Activated naive CD8-positive, alpha-beta T cell treated with anti-CD3 and anti-CD28 coated beads, Interleukin-2, amount 50 U/mL, for 24 hours (primary cell): ENCODE measurements around the gene SH3RF1.
"Not testable (repeated sequence)": the region's sequence is repeated elsewhere in the genome, so short reads cannot be mapped to it uniquely, and the experiment has no call there.

Experiments
- ATAC-seq: fragments of 150-1000 bp; cut with Tn5 transposase; one replicate; pipeline ENCODE4 v1.10.0; 2021
- DNase-seq: peaks from one replicate; pipeline ENCODE4 v3.0.0; 2021
- H3K27ac Mint-ChIP-seq: one replicate; pipeline ENCODE4 v1.8.0; 2021; ENCODE audit warnings: mild to moderate bottlenecking, mixed read lengths
- H3K27me3 Mint-ChIP-seq: one replicate; pipeline ENCODE4 v1.8.0; 2021; ENCODE audit warnings: mixed read lengths
- H3K36me3 Mint-ChIP-seq: one replicate; pipeline ENCODE4 v1.8.0; 2021; ENCODE audit warnings: low read depth, mixed read lengths
- H3K4me1 Mint-ChIP-seq: one replicate; pipeline ENCODE4 v1.8.0; 2021; ENCODE audit warnings: mixed read lengths
- H3K4me3 Mint-ChIP-seq: one replicate; pipeline ENCODE4 v1.8.0; 2021; ENCODE audit warnings: mild to moderate bottlenecking, moderate library complexity, mixed read lengths
- H3K9me3 Mint-ChIP-seq: one replicate; pipeline ENCODE4 v1.8.0; 2021; ENCODE audit warnings: mixed read lengths

SH3RF1 gene

GRCh38 chr4:169197206-169197605 lies 73.5 kb downstream of the SH3RF1 start:
- H3K4me1 Mint-ChIP-seq, H3K4me3 Mint-ChIP-seq, H3K36me3 Mint-ChIP-seq, DNase-seq, ATAC-seq, H3K27me3 Mint-ChIP-seq, H3K27ac Mint-ChIP-seq: not testable (repeated sequence)
- H3K9me3 Mint-ChIP-seq: peaks cover 14% of the 10 kb centered on the region

- Mint-ChIP-seq H3K4me1 (no peaks in the 10 kb centered on the region), H3K27me3 (no peaks in the 10 kb centered on the region), H3K4me3 (no peak overlapping the region), H3K9me3 (peaks cover 14% of the 10 kb centered on the region), H3K36me3 (peaks cover 1% of the 10 kb centered on the region), H3K27ac (no peak overlapping the region)
- no peak for DNase-seq
- ATAC-seq: no peak
Measured at GRCh38 chr4:169195032-169195431, 75.7 kb downstream of the SH3RF1 start.

- H3K9me3 Mint-ChIP-seq, ATAC-seq, H3K4me1 Mint-ChIP-seq, DNase-seq, H3K27ac Mint-ChIP-seq, H3K27me3 Mint-ChIP-seq, H3K36me3 Mint-ChIP-seq, H3K4me3 Mint-ChIP-seq: not testable (repeated sequence)
Measured at GRCh38 chr4:169189968-169190367, 80.8 kb downstream of the SH3RF1 start.

DNA sequence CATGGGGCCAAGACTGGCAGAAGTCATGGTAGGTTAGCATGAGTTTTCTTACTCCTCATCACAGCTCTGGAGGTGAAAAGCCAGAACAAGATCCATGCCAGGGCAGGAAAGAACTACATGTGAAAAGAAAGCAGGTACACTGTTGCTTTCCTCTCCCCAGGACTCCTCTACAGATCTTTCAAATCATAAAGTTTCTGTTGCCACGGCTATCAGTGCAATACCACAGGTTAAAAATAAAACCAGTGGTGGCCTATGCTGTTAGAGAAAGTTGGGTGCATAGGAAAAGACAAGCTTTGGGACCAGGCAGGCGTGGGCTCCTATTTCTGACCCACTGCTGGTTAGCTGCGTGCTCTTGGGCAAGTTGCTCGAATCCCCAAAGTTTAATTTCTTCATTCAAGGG lies 81.4 kb downstream of the SH3RF1 start:
- DNase-seq (no peak), ATAC-seq (no peak)
- Mint-ChIP-seq H3K27me3 (peaks cover under 1% of the 10 kb centered on the region), H3K4me3 (no peak overlapping the region), H3K27ac (no peak overlapping the region), H3K36me3 (no peaks in the 10 kb centered on the region), H3K9me3 (no peaks in the 10 kb centered on the region), H3K4me1 (peaks cover 3% of the 10 kb centered on the region)

GRCh38 chr4:169188204-169188603 lies 82.6 kb downstream of the SH3RF1 start:
- Mint-ChIP-seq H3K4me1 (peaks cover 3% of the 10 kb centered on the region), H3K9me3 (no peaks in the 10 kb centered on the region), H3K27me3 (peaks cover 2% of the 10 kb centered on the region), H3K27ac (no peak overlapping the region), H3K36me3 (no peaks in the 10 kb centered on the region), H3K4me3 (no peak overlapping the region)
- DNase-seq: no peak
- no peak for ATAC-seq

DNA sequence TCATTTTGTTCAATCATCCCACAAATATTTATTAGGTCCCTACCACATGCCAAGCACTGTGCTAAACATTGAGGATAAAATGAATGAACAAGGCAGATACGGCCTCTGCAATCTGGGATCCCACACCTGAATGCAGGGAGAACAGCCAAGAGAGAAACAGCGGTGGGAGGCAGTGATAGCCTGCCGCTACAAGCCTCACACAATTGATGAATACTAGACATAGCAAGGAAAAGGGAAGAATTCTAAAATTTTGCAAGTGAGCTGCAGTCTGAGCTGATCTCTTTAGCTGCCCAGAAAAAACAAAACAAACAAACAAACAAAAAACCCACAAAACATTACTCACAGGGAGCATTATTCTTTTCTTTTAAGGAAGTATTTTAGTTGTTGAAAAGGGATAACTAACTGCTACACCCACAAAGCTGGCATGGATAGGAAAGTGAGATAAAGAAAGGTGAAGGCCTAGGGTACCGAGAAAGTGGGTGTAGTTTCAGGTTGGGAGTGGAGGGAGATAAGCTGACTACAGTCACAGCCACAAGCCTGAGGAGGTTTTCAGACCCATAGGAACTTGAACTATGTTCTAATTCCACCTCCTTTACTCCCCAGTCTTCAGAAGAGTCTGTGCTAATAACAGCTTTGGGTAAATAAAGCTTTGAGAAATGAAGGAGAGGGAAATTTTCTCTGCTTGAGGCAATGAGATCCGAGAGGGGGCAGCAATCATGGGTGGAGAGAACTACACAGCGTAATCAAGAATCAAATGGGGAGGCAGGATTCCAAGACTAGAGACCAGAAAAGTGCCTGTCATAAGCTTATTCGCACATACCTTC lies 85.4 kb downstream of the SH3RF1 start:
- Mint-ChIP-seq H3K4me1 (peaks cover 3% of the 10 kb centered on the region), H3K4me3 (no peak overlapping the region), H3K27me3 (peaks cover 6% of the 10 kb centered on the region), H3K27ac (no peak overlapping the region), H3K36me3 (no peaks in the 10 kb centered on the region), H3K9me3 (no peaks in the 10 kb centered on the region)
- ATAC-seq: no peak
- DNase-seq: no peak

DNA sequence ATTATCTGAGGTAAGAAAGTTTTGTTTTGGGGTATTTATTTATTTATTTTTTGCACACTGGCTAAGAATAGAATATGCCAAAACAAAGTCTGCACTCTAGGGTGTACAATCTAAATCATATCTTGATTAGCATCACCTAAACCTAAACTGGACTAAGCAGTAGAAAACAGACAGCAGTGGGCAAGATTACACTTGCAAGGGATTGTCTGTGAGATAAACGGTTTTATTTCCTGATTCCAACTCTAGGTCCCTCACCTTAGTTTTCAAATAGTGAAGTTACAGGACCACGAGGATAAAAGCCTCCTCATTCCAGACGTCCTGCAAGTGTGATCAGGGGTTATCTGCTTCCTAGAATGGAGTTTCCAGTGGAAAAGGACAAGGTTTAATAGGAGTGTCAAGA lies 86.1 kb downstream of the SH3RF1 start:
- DNase-seq (no peak), ATAC-seq (no peak)
- H3K27ac Mint-ChIP-seq: no peak overlapping the region
- peaks cover 3% of the 10 kb centered on the region for H3K4me1 Mint-ChIP-seq
- H3K4me3 Mint-ChIP-seq: no peak overlapping the region
- no peaks in the 10 kb centered on the region for H3K9me3 Mint-ChIP-seq
- no peaks in the 10 kb centered on the region for H3K36me3 Mint-ChIP-seq
- peaks cover 6% of the 10 kb centered on the region for H3K27me3 Mint-ChIP-seq

DNA sequence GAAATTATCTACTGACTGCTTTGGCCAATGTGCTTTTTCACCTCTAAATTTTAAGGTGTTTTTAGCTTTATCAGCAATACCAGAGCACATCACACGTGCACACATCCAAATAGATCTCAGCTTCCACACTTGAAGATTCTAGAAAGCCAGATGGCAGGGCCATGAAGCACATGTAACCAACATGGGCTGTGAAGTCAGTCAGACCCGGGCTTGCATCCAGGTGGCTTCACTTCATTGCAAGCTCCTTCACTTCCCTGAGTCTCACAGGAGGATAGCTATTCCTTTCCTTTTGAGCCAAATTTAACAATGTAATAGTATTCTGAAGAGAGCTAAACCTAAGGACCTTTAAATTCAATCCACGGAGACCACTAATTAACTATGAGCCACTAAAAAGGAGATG lies 86.5 kb downstream of the SH3RF1 start:
- no peaks in the 10 kb centered on the region for H3K9me3 Mint-ChIP-seq
- no peak for ATAC-seq
- H3K4me3 Mint-ChIP-seq: no peak overlapping the region
- no peak overlapping the region for H3K27ac Mint-ChIP-seq
- peaks cover 6% of the 10 kb centered on the region for H3K27me3 Mint-ChIP-seq
- no peak for DNase-seq
- H3K36me3 Mint-ChIP-seq: no peaks in the 10 kb centered on the region
- no peaks in the 10 kb centered on the region for H3K4me1 Mint-ChIP-seq

- no peaks in the 10 kb centered on the region for H3K36me3 Mint-ChIP-seq
- no peaks in the 10 kb centered on the region for H3K4me1 Mint-ChIP-seq
- no peak overlapping the region for H3K27ac Mint-ChIP-seq
- H3K27me3 Mint-ChIP-seq: peaks cover 6% of the 10 kb centered on the region
- ATAC-seq (no peak), DNase-seq (no peak)
- no peak overlapping the region for H3K4me3 Mint-ChIP-seq
- no peaks in the 10 kb centered on the region for H3K9me3 Mint-ChIP-seq
Measured at GRCh38 chr4:169183581-169183980, 87.2 kb downstream of the SH3RF1 start.

GRCh38 chr4:169179609-169180521 lies 90.9 kb downstream of the SH3RF1 start:
- no peaks in the 10 kb centered on the region for H3K4me1 Mint-ChIP-seq
- H3K27ac Mint-ChIP-seq: no peak overlapping the region
- H3K36me3 Mint-ChIP-seq: no peaks in the 10 kb centered on the region
- H3K27me3 Mint-ChIP-seq: peaks cover 6% of the 10 kb centered on the region
- no peak for DNase-seq
- no peak overlapping the region for H3K4me3 Mint-ChIP-seq
- no peak for ATAC-seq
- no peaks in the 10 kb centered on the region for H3K9me3 Mint-ChIP-seq

GRCh38 chr4:169178092-169178491 lies 92.7 kb downstream of the SH3RF1 start:
- not testable (repeated sequence) for DNase-seq, H3K9me3 Mint-ChIP-seq

GRCh38 chr4:169175476-169175875 lies 95.3 kb downstream of the SH3RF1 start:
- ATAC-seq (no peak), DNase-seq (no peak)
- Mint-ChIP-seq H3K36me3 (no peaks in the 10 kb centered on the region), H3K9me3 (no peaks in the 10 kb centered on the region), H3K4me3 (no peak overlapping the region), H3K27ac (no peak overlapping the region), H3K27me3 (peaks cover 2% of the 10 kb centered on the region), H3K4me1 (no peaks in the 10 kb centered on the region)

More at GRCh38 chr4:169178092-169178491, 92.7 kb downstream of the SH3RF1 start:
- not testable (repeated sequence) for H3K4me3 Mint-ChIP-seq, H3K27ac Mint-ChIP-seq, H3K27me3 Mint-ChIP-seq, H3K36me3 Mint-ChIP-seq, H3K4me1 Mint-ChIP-seq, ATAC-seq

DNA sequence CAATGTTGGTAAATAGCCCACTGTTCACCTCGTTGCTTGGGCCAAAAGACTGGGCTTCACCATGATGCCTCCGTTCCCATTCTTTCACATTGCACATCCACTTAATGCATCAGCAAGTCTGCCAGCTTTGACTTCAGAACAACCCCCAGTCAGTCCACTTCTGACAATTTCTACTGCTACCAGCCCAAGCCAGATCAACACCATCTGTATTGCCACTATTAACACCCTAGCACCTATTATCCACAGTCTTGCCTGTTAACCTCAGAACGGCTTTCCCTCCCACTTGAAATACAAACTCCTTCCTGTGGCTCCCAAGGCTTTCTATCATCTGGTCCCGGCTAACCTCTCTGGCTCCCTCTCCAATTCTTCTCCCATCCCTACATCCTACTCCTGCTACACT lies 95.7 kb downstream of the SH3RF1 start:
- no peak for DNase-seq
- no peaks in the 10 kb centered on the region for H3K4me1 Mint-ChIP-seq
- H3K27me3 Mint-ChIP-seq: peaks cover 2% of the 10 kb centered on the region
- no peak overlapping the region for H3K4me3 Mint-ChIP-seq
- no peaks in the 10 kb centered on the region for H3K9me3 Mint-ChIP-seq
- H3K27ac Mint-ChIP-seq: no peak overlapping the region
- ATAC-seq: no peak
- H3K36me3 Mint-ChIP-seq: no peaks in the 10 kb centered on the region

DNA sequence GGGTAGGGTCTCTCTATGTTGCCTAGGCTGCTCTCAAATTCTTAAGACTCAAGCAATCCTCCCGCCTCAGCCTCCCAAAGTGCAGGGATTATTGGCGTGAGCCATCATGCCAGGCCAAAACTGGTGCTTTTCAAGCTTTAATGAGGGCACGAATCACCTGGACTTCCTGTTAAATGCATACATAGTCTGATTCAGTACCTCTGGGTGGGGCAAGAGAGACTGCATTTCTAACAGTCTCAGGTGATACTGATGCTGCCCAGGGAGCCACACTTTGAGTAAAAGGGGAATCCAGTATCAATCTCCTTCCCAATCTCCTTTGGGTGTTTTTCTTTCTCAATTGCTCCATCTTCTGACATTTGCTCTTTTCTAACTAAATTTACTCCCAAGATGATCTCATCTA lies 96.5 kb downstream of the SH3RF1 start:
- Mint-ChIP-seq H3K36me3 (no peaks in the 10 kb centered on the region), H3K4me1 (no peaks in the 10 kb centered on the region)
- ATAC-seq: no peak

More for the DNA sequence above, 96.5 kb downstream of the SH3RF1 start:
- Mint-ChIP-seq H3K9me3 (no peaks in the 10 kb centered on the region), H3K27me3 (peaks cover 2% of the 10 kb centered on the region), H3K27ac (no peak overlapping the region), H3K4me3 (no peak overlapping the region)
- DNase-seq: no peak
